CD4-positive, CD25-positive, alpha-beta regulatory T cell (primary cell): ENCODE results near the gene AR. TPM values are rescaled to one million over a fixed set of nuclear protein-coding genes. Genes with fewer than 3 reads are reported as not detected.

Experiments used
- ATAC-seq, 2 donors: fragments of 150-1000 bp; cut with Tn5 transposase; one replicate each; pipeline ENCODE4 v1.10.0; 2021; ENCODE audit warnings: low read depth in 2 of 2, moderate number of reproducible peaks in 2 of 2, moderate library complexity in 1 of 2
- DNase-seq, 3 donors: peaks; one replicate each; pipeline versions ENCODE4 v3.0.0 to v3.0.0-alpha.2; 2012 to 2022; ENCODE audit warnings: mixed read lengths in 1 of 3
- H3K27ac ChIP-seq: one replicate; pipeline ENCODE4 v1.7.0; 2013; ENCODE audit warnings: mild to moderate bottlenecking, low read length; ENCODE audit not compliant: insufficient read depth, poor library complexity, severe bottlenecking
- H3K27me3 ChIP-seq: one replicate; pipeline ENCODE4 v1.7.0; 2013; ENCODE audit warnings: low read length; ENCODE audit not compliant: control insufficient read depth, insufficient read depth
- H3K36me3 ChIP-seq: one replicate; pipeline ENCODE4 v1.7.0; 2013; ENCODE audit warnings: mild to moderate bottlenecking, low read length, moderate library complexity; ENCODE audit not compliant: control insufficient read depth, insufficient read depth
- H3K4me1 ChIP-seq: 2 replicates; pipeline ENCODE4 v1.7.0; 2013; ENCODE audit warnings: mild to moderate bottlenecking, low read length; ENCODE audit not compliant: insufficient read depth, control insufficient read depth, poor library complexity, severe bottlenecking
- H3K4me3 ChIP-seq: one replicate; pipeline ENCODE4 v1.7.0; 2013; ENCODE audit warnings: low read depth, mild to moderate bottlenecking, low read length, moderate library complexity
- H3K9me3 ChIP-seq, 2 experiments: 1 replicate in 1 of 2; 2 replicates in 1 of 2; pipeline ENCODE4 v1.7.0; 2013; ENCODE audit warnings: low read length in 2 of 2, mild to moderate bottlenecking in 1 of 2, moderate library complexity in 1 of 2; ENCODE audit not compliant: control insufficient read depth in 2 of 2
- H3K27ac Mint-ChIP-seq, 3 donors: one replicate each; pipeline ENCODE4 v1.8.0; 2020 to 2022; ENCODE audit warnings: mild to moderate bottlenecking in 3 of 3, mixed read lengths in 3 of 3, moderate library complexity in 2 of 3
- H3K27me3 Mint-ChIP-seq: one replicate; pipeline ENCODE4 v1.8.0; 2022; ENCODE audit warnings: mild to moderate bottlenecking, mixed read lengths
- H3K36me3 Mint-ChIP-seq: one replicate; pipeline ENCODE4 v1.8.0; 2020; ENCODE audit warnings: mixed read lengths
- H3K4me1 Mint-ChIP-seq, 4 donors: one replicate each; pipeline ENCODE4 v1.8.0; 2020 to 2022; ENCODE audit warnings: mixed read lengths in 4 of 4, mild to moderate bottlenecking in 1 of 4
- H3K4me3 Mint-ChIP-seq, 4 donors: one replicate each; pipeline ENCODE4 v1.8.0; 2020 to 2022; ENCODE audit warnings: mild to moderate bottlenecking in 4 of 4, mixed read lengths in 4 of 4, moderate library complexity in 3 of 4
- H3K9me3 Mint-ChIP-seq, 7 donors: one replicate each; pipeline ENCODE4 v1.8.0; 2020 to 2022; ENCODE audit warnings: mixed read lengths in 7 of 7, mild to moderate bottlenecking in 3 of 7, moderate library complexity in 2 of 7
- polyA plus RNA-seq, 4 donors: library from polyadenylated mRNA; unstranded; fragments of 300-500 nt; fragmentation: Illumina TruSeq; gene quantifications; one replicate each; pipeline ENCODE4 v1.2.3, GENCODE V29; 2021
- total RNA-seq: library from RNA; stranded (reverse); gene quantifications from one replicate; pipeline ENCODE4 v1.2.3, GENCODE V29; 2022

Gene AR
- total RNA-seq: 1.4 TPM
- under 1 TPM; 0.11 to 0.36 (median 0.12) TPM for polyA plus RNA-seq

DNA sequence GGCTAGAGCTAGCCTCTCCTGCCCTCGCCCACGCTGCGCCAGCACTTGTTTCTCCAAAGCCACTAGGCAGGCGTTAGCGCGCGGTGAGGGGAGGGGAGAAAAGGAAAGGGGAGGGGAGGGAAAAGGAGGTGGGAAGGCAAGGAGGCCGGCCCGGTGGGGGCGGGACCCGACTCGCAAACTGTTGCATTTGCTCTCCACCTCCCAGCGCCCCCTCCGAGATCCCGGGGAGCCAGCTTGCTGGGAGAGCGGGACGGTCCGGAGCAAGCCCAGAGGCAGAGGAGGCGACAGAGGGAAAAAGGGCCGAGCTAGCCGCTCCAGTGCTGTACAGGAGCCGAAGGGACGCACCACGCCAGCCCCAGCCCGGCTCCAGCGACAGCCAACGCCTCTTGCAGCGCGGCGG, at the start of gene AR:
TSS of gene AR (plus strand) at position 204 of the 400 bp plus-strand sequence. CDS start 1,126 bp downstream, outside the sequence.
- Mint-ChIP-seq H3K4me3 (peak within 1 kb of the TSS in 3 of 4 donors; percentile 61 to 84 (median 67)), H3K4me1 (peaks cover 0 to 8% (median 0%) of the 10 kb centered on the region in 4 donors), H3K36me3 (no peaks in the 10 kb centered on the region), H3K9me3 (peaks cover 0 to 1% (median 0%) of the 10 kb centered on the region in 7 donors), H3K27ac (no peak within 1 kb of the TSS), H3K27me3 (peaks cover 10% of the 10 kb centered on the region)
- H3K36me3 ChIP-seq: no peaks in the 10 kb centered on the region
- no peaks in the 10 kb centered on the region for H3K27me3 ChIP-seq
- no peak within 1 kb of the TSS for H3K4me3 ChIP-seq
- no peaks in the 10 kb centered on the region for H3K9me3 ChIP-seq
- H3K4me1 ChIP-seq: no peaks in the 10 kb centered on the region
- ATAC-seq (no peak), DNase-seq (no peak)
- H3K27ac ChIP-seq: no peak within 1 kb of the TSS

GRCh38 chrX:67500617-67501016, 43.2 kb upstream of the AR start:
- Mint-ChIP-seq H3K4me1 (no peaks in the 10 kb centered on the region), H3K36me3 (no peaks in the 10 kb centered on the region), H3K27ac (no peak overlapping the region), H3K9me3 (peaks cover 0 to 4% (median 0%) of the 10 kb centered on the region in 7 donors), H3K27me3 (no peaks in the 10 kb centered on the region), H3K4me3 (no peak overlapping the region)
- Histone ChIP-seq H3K36me3 (no peaks in the 10 kb centered on the region), H3K4me1 (no peaks in the 10 kb centered on the region), H3K9me3 (no peaks in the 10 kb centered on the region), H3K27ac (no peak overlapping the region), H3K27me3 (no peaks in the 10 kb centered on the region), H3K4me3 (no peak overlapping the region)
- no peak for DNase-seq
- no peak for ATAC-seq

DNA sequence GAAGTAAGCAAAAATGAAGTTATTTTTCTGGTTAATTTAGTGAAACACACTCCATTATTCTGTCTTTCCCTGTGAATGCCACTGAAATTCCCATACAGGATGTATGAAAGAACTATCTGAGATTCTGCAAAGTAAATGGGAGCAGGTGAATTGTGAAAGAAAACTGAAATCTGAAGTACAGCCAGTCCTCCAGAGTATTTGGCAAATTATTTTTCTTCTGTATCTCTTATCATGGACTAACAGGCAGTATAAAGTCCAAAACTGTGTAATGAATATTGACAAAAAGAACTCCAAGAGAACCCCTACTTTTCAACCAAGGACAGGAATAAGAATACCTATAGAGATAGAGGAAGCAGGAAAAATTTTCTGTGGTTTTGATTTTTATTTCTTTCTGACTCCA, 40.8 kb upstream of the AR start:
- Mint-ChIP-seq H3K4me3 (no peak overlapping the region), H3K36me3 (no peaks in the 10 kb centered on the region), H3K27ac (no peak overlapping the region), H3K27me3 (no peaks in the 10 kb centered on the region), H3K9me3 (peaks cover 0 to 2% (median 0%) of the 10 kb centered on the region in 7 donors), H3K4me1 (no peaks in the 10 kb centered on the region)
- ATAC-seq (no peak), DNase-seq (no peak)
- Histone ChIP-seq H3K9me3 (no peaks in the 10 kb centered on the region), H3K4me3 (no peak overlapping the region), H3K4me1 (no peaks in the 10 kb centered on the region), H3K27me3 (no peaks in the 10 kb centered on the region), H3K36me3 (no peaks in the 10 kb centered on the region), H3K27ac (no peak overlapping the region)

DNA sequence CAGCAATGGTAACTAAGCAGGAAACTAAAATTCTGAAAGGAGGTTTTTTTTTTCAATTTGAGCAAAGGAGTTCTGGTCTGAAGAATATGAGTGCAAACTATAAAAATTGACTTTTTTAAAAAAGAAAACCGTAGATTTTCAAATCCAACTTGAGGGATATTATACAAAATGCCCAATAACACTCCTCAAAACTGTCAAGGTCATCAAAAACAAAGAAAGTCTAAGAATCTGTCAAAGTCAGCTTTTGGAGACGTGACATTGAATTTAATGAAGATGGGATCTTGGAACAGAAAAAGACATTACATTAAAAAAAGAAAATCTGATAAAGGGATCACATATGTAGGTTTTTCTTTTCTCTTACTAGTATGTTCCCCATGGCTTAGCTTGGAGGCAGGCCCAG, 40.4 kb upstream of the AR start:
- Histone ChIP-seq H3K4me1 (no peaks in the 10 kb centered on the region), H3K27me3 (no peaks in the 10 kb centered on the region), H3K4me3 (no peak overlapping the region), H3K27ac (no peak overlapping the region), H3K9me3 (no peaks in the 10 kb centered on the region), H3K36me3 (no peaks in the 10 kb centered on the region)
- Mint-ChIP-seq H3K36me3 (no peaks in the 10 kb centered on the region), H3K4me1 (no peaks in the 10 kb centered on the region), H3K9me3 (peaks cover 0 to 2% (median 0%) of the 10 kb centered on the region in 7 donors), H3K27ac (no peak overlapping the region), H3K4me3 (no peak overlapping the region), H3K27me3 (no peaks in the 10 kb centered on the region)
- ATAC-seq: no peak
- DNase-seq: no peak

DNA sequence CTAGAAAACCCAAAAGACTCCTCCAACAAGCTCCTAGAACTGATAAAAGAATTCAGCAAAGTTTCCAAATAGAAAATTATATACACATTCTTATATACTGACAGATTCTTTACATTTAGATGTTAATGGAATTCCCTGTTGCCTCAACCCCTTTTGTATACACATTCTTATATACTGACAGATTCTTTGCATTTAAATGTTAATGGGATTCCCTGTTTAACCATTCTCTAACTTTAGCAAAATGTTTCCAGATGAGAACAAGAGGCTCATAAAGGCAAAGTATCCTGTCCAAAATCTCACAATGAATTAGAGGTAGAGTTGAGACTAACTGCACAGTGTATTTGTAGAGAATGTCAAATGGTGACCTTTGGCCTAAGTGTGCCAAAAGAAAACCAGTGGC, 23.1 kb upstream of the AR start:
- Histone ChIP-seq H3K27me3 (no peaks in the 10 kb centered on the region), H3K4me1 (no peaks in the 10 kb centered on the region), H3K36me3 (no peaks in the 10 kb centered on the region), H3K4me3 (no peak overlapping the region), H3K27ac (no peak overlapping the region), H3K9me3 (no peaks in the 10 kb centered on the region)
- no peak overlapping the region for H3K27ac Mint-ChIP-seq
- H3K9me3 Mint-ChIP-seq: peaks cover 0 to 2% (median 0%) of the 10 kb centered on the region in 7 donors
- ATAC-seq: no peak
- no peak for DNase-seq
- no peak overlapping the region for H3K4me3 Mint-ChIP-seq
- H3K4me1 Mint-ChIP-seq: no peaks in the 10 kb centered on the region
- H3K36me3 Mint-ChIP-seq: no peaks in the 10 kb centered on the region
- no peaks in the 10 kb centered on the region for H3K27me3 Mint-ChIP-seq

- H3K36me3 ChIP-seq: no peaks in the 10 kb centered on the region
- H3K27ac ChIP-seq: no peak overlapping the region
- no peaks in the 10 kb centered on the region for H3K27me3 ChIP-seq
- Mint-ChIP-seq H3K27ac (no peak overlapping the region), H3K9me3 (peaks cover 0 to 2% (median 0%) of the 10 kb centered on the region in 7 donors), H3K27me3 (no peaks in the 10 kb centered on the region), H3K4me1 (no peaks in the 10 kb centered on the region), H3K4me3 (no peak overlapping the region), H3K36me3 (no peaks in the 10 kb centered on the region)
- DNase-seq (no peak), ATAC-seq (no peak)
- no peaks in the 10 kb centered on the region for H3K9me3 ChIP-seq
- no peaks in the 10 kb centered on the region for H3K4me1 ChIP-seq
- no peak overlapping the region for H3K4me3 ChIP-seq
Observed at GRCh38 chrX:67523002-67523681, 20.7 kb upstream of the AR start.

GRCh38 chrX:67523932-67524331, 19.9 kb upstream of the AR start:
- no peak overlapping the region for H3K27ac Mint-ChIP-seq
- no peak for DNase-seq

GRCh38 chrX:67524428-67524827, 19.4 kb upstream of the AR start:
- no peak overlapping the region for H3K27ac Mint-ChIP-seq
- no peak for DNase-seq

More at GRCh38 chrX:67523932-67524331, 19.9 kb upstream of the AR start:
- Histone ChIP-seq H3K4me1 (no peaks in the 10 kb centered on the region), H3K36me3 (no peaks in the 10 kb centered on the region), H3K9me3 (no peaks in the 10 kb centered on the region), H3K27ac (no peak overlapping the region), H3K27me3 (no peaks in the 10 kb centered on the region), H3K4me3 (no peak overlapping the region)
- no peak for ATAC-seq
- Mint-ChIP-seq H3K4me3 (no peak overlapping the region), H3K4me1 (no peaks in the 10 kb centered on the region), H3K36me3 (no peaks in the 10 kb centered on the region), H3K9me3 (peaks cover 0 to 2% (median 0%) of the 10 kb centered on the region in 7 donors), H3K27me3 (no peaks in the 10 kb centered on the region)

More at GRCh38 chrX:67524428-67524827, 19.4 kb upstream of the AR start:
- Mint-ChIP-seq H3K4me3 (no peak overlapping the region), H3K36me3 (no peaks in the 10 kb centered on the region), H3K27me3 (no peaks in the 10 kb centered on the region), H3K4me1 (no peaks in the 10 kb centered on the region), H3K9me3 (peaks cover 0 to 2% (median 0%) of the 10 kb centered on the region in 7 donors)
- H3K36me3 ChIP-seq: no peaks in the 10 kb centered on the region
- no peaks in the 10 kb centered on the region for H3K27me3 ChIP-seq
- ATAC-seq: no peak
- H3K27ac ChIP-seq: no peak overlapping the region
- no peaks in the 10 kb centered on the region for H3K9me3 ChIP-seq
- no peak overlapping the region for H3K4me3 ChIP-seq
- H3K4me1 ChIP-seq: no peaks in the 10 kb centered on the region
